Natural killer cell (primary cell): ENCODE results near the gene PDXP. TPM values are rescaled to one million over a fixed set of nuclear protein-coding genes. Genes with fewer than 3 reads are reported as not detected.

Experiments
- ATAC-seq, 3 donors: fragments of 150-1000 bp in 2 of 3; fragments of 200-7000 bp in 1 of 3; cut with Tn5 transposase; 1 replicate in 1 of 3; 2 replicates in 2 of 3; pipeline ENCODE4 v1.10.0; 2021; ENCODE audit warnings: mild to moderate bottlenecking in 2 of 3, moderate library complexity in 2 of 3
- DNase-seq, 2 donors: peaks; one replicate each; pipeline versions ENCODE4 v3.0.0 to v3.0.0-alpha.2; 2013 to 2021; ENCODE audit warnings: mixed read lengths in 1 of 2
- H3K27ac ChIP-seq: one replicate; pipeline ENCODE4 v1.5.1; 2013; ENCODE audit warnings: mild to moderate bottlenecking, low read length
- H3K27me3 ChIP-seq: one replicate; pipeline ENCODE4 v1.6.1; 2013; ENCODE audit warnings: low read length; ENCODE audit not compliant: control insufficient read depth, insufficient read depth
- H3K36me3 ChIP-seq: one replicate; pipeline ENCODE4 v1.6.1; 2013; ENCODE audit warnings: low read length; ENCODE audit not compliant: control insufficient read depth, insufficient read depth
- H3K4me1 ChIP-seq: one replicate; pipeline ENCODE4 v1.6.1; 2013; ENCODE audit warnings: low read length; ENCODE audit not compliant: control insufficient read depth, insufficient read depth
- H3K4me3 ChIP-seq: one replicate; pipeline ENCODE4 v1.5.1; 2013; ENCODE audit warnings: low read length
- H3K9me3 ChIP-seq: one replicate; pipeline ENCODE4 v1.6.1; 2013; ENCODE audit warnings: low read length; ENCODE audit not compliant: control insufficient read depth, insufficient read depth
- H3K27ac Mint-ChIP-seq, 2 donors: one replicate each; pipeline ENCODE4 v1.8.0; 2022; ENCODE audit warnings: mild to moderate bottlenecking in 2 of 2, mixed read lengths in 2 of 2, moderate library complexity in 1 of 2
- H3K27me3 Mint-ChIP-seq, 2 donors: one replicate each; pipeline ENCODE4 v1.8.0; 2022; ENCODE audit warnings: low read depth in 2 of 2, mixed read lengths in 2 of 2
- H3K36me3 Mint-ChIP-seq: one replicate; pipeline ENCODE4 v1.8.0; 2022; ENCODE audit warnings: mixed read lengths
- H3K4me1 Mint-ChIP-seq, 2 donors: one replicate each; pipeline ENCODE4 v1.8.0; 2022; ENCODE audit warnings: mixed read lengths in 2 of 2
- H3K4me3 Mint-ChIP-seq: one replicate; pipeline ENCODE4 v1.8.0; 2022; ENCODE audit warnings: mild to moderate bottlenecking, moderate library complexity, mixed read lengths
- H3K9me3 Mint-ChIP-seq, 2 donors: one replicate each; pipeline ENCODE4 v1.8.0; 2022; ENCODE audit warnings: mixed read lengths in 2 of 2
- CTCF ChIP-seq: fragments of 200-600 bp; IDR thresholded peaks from one replicate; pipeline ENCODE4 v1.8.0; 2022; ENCODE audit warnings: antibody characterized with exemption
- WGBS: methylation state at CpG from one replicate; pipeline ENCODE4 v1.1.7; 2013; ENCODE audit warnings: missing lambda C conversion rate; ENCODE audit not compliant: insufficient coverage; 5-methylcytosine and 5-hydroxymethylcytosine counted together
- intact Hi-C: fragments of 100-400 bp; cut with micrococcal nuclease; formaldehyde crosslinking; loops from one replicate; pipeline ENCODE4 v1.14.2; 2022
- total RNA-seq, 4 donors: library from RNA; stranded (reverse); fragments of 120-200 nt in 1 of 4; gene quantifications; one replicate each; pipeline versions ENCODE4 v1.2.3 to v1.2.4, GENCODE V29; 2013 to 2022

PDXP gene
- total RNA-seq, 3 donors from 2014 or later (not counting 1 experiment from before 2014, with no cell fraction given), result 8.3 to 14.2 (median 13.4) TPM

GRCh38 chr22:37677493-37677974 is 19.0 kb downstream of the PDXP start:
- H3K36me3 ChIP-seq, result peaks cover 5% of the 10 kb centered on the region
- ATAC-seq (peak; percentile 41 to 69 (median 56)), DNase-seq (no peak)
- WGBS, result 54% methylated on average over 11 of the region's 15 CpGs
- Mint-ChIP-seq H3K27ac (peak overlapping the region; percentile 94 to 97), H3K27me3 (no peaks in the 10 kb centered on the region), H3K4me1 (peaks cover 34 to 63% of the 10 kb centered on the region in 2 donors), H3K36me3 (no peaks in the 10 kb centered on the region), H3K9me3 (no peaks in the 10 kb centered on the region), H3K4me3 (peak overlapping the region; percentile 93)
- H3K4me1 ChIP-seq, result peaks cover 70% of the 10 kb centered on the region
- no peaks in the 10 kb centered on the region for H3K9me3 ChIP-seq
- no peak for TF ChIP-seq CTCF
- intact Hi-C loops, result loop anchor here (1.0 to 5.0 kb wide), 2 partner anchors 19 to 70 kb away; partner anchors contain the start of genes GGA1 and PDXP
- H3K27me3 ChIP-seq, result no peaks in the 10 kb centered on the region
- H3K27ac ChIP-seq, result peak overlapping the region; percentile 97
- H3K4me3 ChIP-seq, result peak overlapping the region; percentile 82

- no peak overlapping the region for H3K4me3 Mint-ChIP-seq
- H3K4me1 Mint-ChIP-seq, result peaks cover 34 to 61% of the 10 kb centered on the region in 2 donors
- intact Hi-C loops, result loop anchor here (5.0 kb wide), 1 partner anchor 71 kb away; the partner anchor contains the start of gene GGA1
- Histone ChIP-seq H3K27ac (peak overlapping the region; percentile 97), H3K4me3 (no peak overlapping the region), H3K9me3 (no peaks in the 10 kb centered on the region), H3K4me1 (peaks cover 61% of the 10 kb centered on the region), H3K36me3 (peaks cover 5% of the 10 kb centered on the region), H3K27me3 (no peaks in the 10 kb centered on the region)
- WGBS, result 74% methylated on average over 15 of the region's 18 CpGs
- H3K27ac Mint-ChIP-seq, result peak overlapping the region; percentile 94 to 97
- DNase-seq (no peak), ATAC-seq (no peak)
- no peaks in the 10 kb centered on the region for H3K9me3 Mint-ChIP-seq
- no peaks in the 10 kb centered on the region for H3K36me3 Mint-ChIP-seq
- H3K27me3 Mint-ChIP-seq, result no peaks in the 10 kb centered on the region
- TF ChIP-seq CTCF, result no peak
Measured at GRCh38 chr22:37678372-37678771, 19.8 kb downstream of the PDXP start.

GRCh38 chr22:37679670-37680069 is 21.1 kb downstream of the PDXP start:
- intact Hi-C loops, result loop anchor here (5.0 kb wide), 1 partner anchor 72 kb away; the partner anchor contains the start of gene GGA1
- Mint-ChIP-seq H3K4me1 (peaks cover 34 to 48% of the 10 kb centered on the region in 2 donors), H3K9me3 (no peaks in the 10 kb centered on the region), H3K4me3 (peak overlapping the region; percentile 21), H3K27me3 (no peaks in the 10 kb centered on the region), H3K27ac (peak overlapping the region; percentile 62 to 81), H3K36me3 (no peaks in the 10 kb centered on the region)
- Histone ChIP-seq H3K9me3 (no peaks in the 10 kb centered on the region), H3K4me3 (no peak overlapping the region), H3K4me1 (peaks cover 49% of the 10 kb centered on the region), H3K27me3 (no peaks in the 10 kb centered on the region), H3K27ac (no peak overlapping the region), H3K36me3 (peaks cover 5% of the 10 kb centered on the region)
- no peak for ATAC-seq
- no peak for DNase-seq
- TF ChIP-seq CTCF, result no peak
- WGBS, result 94% methylated on average over 7 of the region's 8 CpGs
